HepG2 (cell line): Measurements from ENCODE around the gene PPP2R2C. TPM values are rescaled to one million over a fixed set of nuclear protein-coding genes. Genes with fewer than 3 reads are reported as not detected.

Experiments used
- CC2D1A ChIP-seq: sonication (generic); formaldehyde crosslinking; IDR thresholded peaks from 2 replicates; pipeline ENCODE4 v1.8.1; 2023; ENCODE audit warnings: mild to moderate bottlenecking, missing genetic modification reagents
- CERS6 ChIP-seq: sonication (generic); formaldehyde crosslinking; IDR thresholded peaks from 2 replicates; pipeline ENCODE4 v1.5.0; 2020; ENCODE audit warnings: missing genetic modification reagents
- ELF1 ChIP-seq: sonication (generic); formaldehyde crosslinking; IDR thresholded peaks from 2 replicates; pipeline ENCODE4 v1.4.0; 2020; ENCODE audit warnings: missing genetic modification reagents
- FUBP1 ChIP-seq: sonication (generic); formaldehyde crosslinking; IDR thresholded peaks from 2 replicates; pipeline ENCODE4 v1.5.1; 2020; ENCODE audit warnings: missing genetic modification reagents, mild to moderate bottlenecking, borderline replicate concordance
- GTF3A ChIP-seq: sonication (generic); formaldehyde crosslinking; conservative IDR thresholded peaks from 2 replicates; pipeline ENCODE4 v1.4.0; 2020; ENCODE audit warnings: mild to moderate bottlenecking, missing genetic modification reagents
- NFIB ChIP-seq: sonication (generic); formaldehyde crosslinking; IDR thresholded peaks from 2 replicates; pipeline ENCODE4 v1.9.0; 2021; ENCODE audit warnings: missing genetic modification reagents, mild to moderate bottlenecking, borderline replicate concordance
- NFRKB ChIP-seq: fragments of 450-650 bp; IDR thresholded peaks from 2 replicates; pipeline ENCODE4 v1.6.1; 2017
- NR2F1 ChIP-seq, 2 experiments: fragments of 450-650 bp in 1 of 2; formaldehyde crosslinking in 1 of 2; IDR thresholded peaks; 2 replicates each; pipeline versions ENCODE4 v1.5.0 to v1.6.1; 2016 to 2020; ENCODE audit warnings: mild to moderate bottlenecking in 1 of 2, missing compliant biosample characterization in 1 of 2, missing genetic modification reagents in 1 of 2, moderate library complexity in 1 of 2
- POLR2AphosphoS2 ChIP-seq: IDR thresholded peaks from 2 replicates; pipeline ENCODE4 v1.6.1; 2011; ENCODE audit warnings: low read depth, low read length, improper control_type of control experiment
- PPARG ChIP-seq: conservative IDR thresholded peaks from 2 replicates; pipeline ENCODE4 v1.6.1; 2016; ENCODE audit warnings: missing biosample characterization, missing genetic modification reagents
- STAT5B ChIP-seq: sonication (generic); formaldehyde crosslinking; IDR thresholded peaks from 2 replicates; pipeline ENCODE4 v1.4.0; 2020; ENCODE audit warnings: missing genetic modification reagents
- ZBTB33 ChIP-seq: sonication (generic); formaldehyde crosslinking; IDR thresholded peaks from 2 replicates; pipeline ENCODE4 v1.4.0; 2020; ENCODE audit warnings: missing genetic modification reagents
- ZNF367 ChIP-seq: sonication (generic); formaldehyde crosslinking; IDR thresholded peaks from 2 replicates; pipeline ENCODE4 v1.4.0; 2020; ENCODE audit warnings: missing genetic modification reagents, borderline replicate concordance
- ZNF414 ChIP-seq: sonication (generic); formaldehyde crosslinking; IDR thresholded peaks from 2 replicates; pipeline ENCODE4 v1.5.0; 2020; ENCODE audit warnings: missing genetic modification reagents
- ZNF512B ChIP-seq: sonication (generic); formaldehyde crosslinking; IDR thresholded peaks from 2 replicates; pipeline ENCODE4 v1.5.1; 2020; ENCODE audit warnings: missing genetic modification reagents, mild to moderate bottlenecking, borderline replicate concordance
- ZNF562 ChIP-seq: sonication (generic); formaldehyde crosslinking; IDR thresholded peaks from 2 replicates; pipeline ENCODE4 v1.8.0; 2022; ENCODE audit warnings: missing genetic modification reagents, borderline replicate concordance
- ZNF605 ChIP-seq: sonication (generic); formaldehyde crosslinking; IDR thresholded peaks from 2 replicates; pipeline ENCODE4 v1.8.0; 2022; ENCODE audit warnings: mild to moderate bottlenecking, missing genetic modification reagents
- ZNF660 ChIP-seq: sonication (generic); formaldehyde crosslinking; IDR thresholded peaks from 2 replicates; pipeline ENCODE4 v1.5.1; 2020; ENCODE audit warnings: mild to moderate bottlenecking, low read depth, missing genetic modification reagents, borderline replicate concordance
- ZNF850 ChIP-seq: sonication (generic); formaldehyde crosslinking; conservative IDR thresholded peaks from 2 replicates; pipeline ENCODE4 v1.9.0; 2021; ENCODE audit warnings: mild to moderate bottlenecking, missing genetic modification reagents
- polyA plus RNA-seq, 8 experiments: library from polyadenylated mRNA; depleted of rRNA in 3 of 8; stranded (reverse) in 7 of 8; unstranded in 1 of 8; fragments of >200 nt; fragmentation: Illumina TruSeq in 4 of 8; extraction: Trizol in 4 of 8; gene quantifications; 2 replicates each; pipeline versions ENCODE4 v1.2.1 to v1.2.3, GENCODE V29; 2011 to 2016; ENCODE audit warnings: low read depth in 4 of 8, missing spikeins in 1 of 8, mixed read lengths in 1 of 8; ENCODE audit not compliant: insufficient read depth in 1 of 8
- total RNA-seq, 5 experiments: library from RNA; depleted of rRNA; stranded (reverse); fragments of >200 nt; fragmentation: Illumina TruSeq; extraction: Trizol; gene quantifications; 2 replicates each; pipeline ENCODE4 v1.2.3, GENCODE V29; 2016; ENCODE audit warnings: low read depth in 1 of 5

Gene PPP2R2C
- total and polyA plus RNA-seq, 2 of the 13 experiments (the other 11 are each of a cell fraction or from before 2014, with no cell fraction given): 0.60 to 8.6 TPM

GRCh38 chr4:6308899-6309643 is 163.3 kb downstream of the PPP2R2C start (continued):
- no peak for TF ChIP-seq NR2F1 (CRISPR knock-in tag; IDR thresholded peaks at IDR 0.05)
- no peak for TF ChIP-seq ZNF562 (CRISPR knock-in tag)
- TF ChIP-seq NFIB (CRISPR knock-in tag): no peak
- TF ChIP-seq ZNF660 (CRISPR knock-in tag): no peak
- TF ChIP-seq STAT5B: no peak
- TF ChIP-seq FUBP1 (CRISPR knock-in tag): no peak
- TF ChIP-seq ZNF367 (CRISPR knock-in tag): no peak; the same call in 1 of the 2 replicates
- TF ChIP-seq POLR2AphosphoS2: no peak
- TF ChIP-seq PPARG (CRISPR knock-in tag): no peak
- peak; percentile 99 for TF ChIP-seq ZNF850 (CRISPR knock-in tag)
- TF ChIP-seq GTF3A (CRISPR knock-in tag): no peak
- no peak for TF ChIP-seq ZNF512B
- no peak for TF ChIP-seq NFRKB
- TF ChIP-seq ZNF414: no peak
- peak; percentile 34; the same call in 1 of the 2 replicates for TF ChIP-seq ZBTB33 (CRISPR knock-in tag)
- no peak for TF ChIP-seq CC2D1A (CRISPR knock-in tag)
- no peak; the same call in 1 of the 2 replicates for TF ChIP-seq ZNF605
- TF ChIP-seq CERS6 (CRISPR knock-in tag): no peak
- TF ChIP-seq ELF1 (CRISPR knock-in tag): no peak
